NCI-H2107 (cell line): ENCODE results near the gene SRSF6.
"Not testable (repeated sequence)": the region's sequence is repeated elsewhere in the genome, so short reads cannot be mapped to it uniquely, and the experiment has no call there.

Experiments
- DNase-seq: peaks from one replicate; lab custom pipeline; 2025; lab: John Stamatoyannopoulos, UW

The SRSF6 gene

DNA sequence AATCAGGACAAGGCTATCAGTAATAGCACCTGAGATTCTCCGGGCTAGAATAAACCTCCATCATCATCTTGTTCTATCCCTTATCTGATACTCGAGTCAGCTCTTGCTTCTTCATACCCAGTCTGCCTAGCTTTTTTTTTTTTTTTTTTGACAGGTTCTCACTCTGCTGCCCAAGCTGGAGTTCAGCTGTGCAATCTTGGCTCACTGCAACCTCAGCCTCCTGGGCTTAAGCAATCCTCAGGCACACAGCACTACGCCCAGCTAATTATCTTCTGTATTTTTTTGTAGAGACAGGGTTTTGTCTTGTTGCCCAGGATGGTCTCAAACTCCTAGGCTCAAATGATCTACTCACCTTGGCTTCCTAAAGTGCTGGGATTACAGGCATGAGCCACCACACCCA lies 19.5 kb downstream of the SRSF6 start:
- DNase-seq = no peak

DNA sequence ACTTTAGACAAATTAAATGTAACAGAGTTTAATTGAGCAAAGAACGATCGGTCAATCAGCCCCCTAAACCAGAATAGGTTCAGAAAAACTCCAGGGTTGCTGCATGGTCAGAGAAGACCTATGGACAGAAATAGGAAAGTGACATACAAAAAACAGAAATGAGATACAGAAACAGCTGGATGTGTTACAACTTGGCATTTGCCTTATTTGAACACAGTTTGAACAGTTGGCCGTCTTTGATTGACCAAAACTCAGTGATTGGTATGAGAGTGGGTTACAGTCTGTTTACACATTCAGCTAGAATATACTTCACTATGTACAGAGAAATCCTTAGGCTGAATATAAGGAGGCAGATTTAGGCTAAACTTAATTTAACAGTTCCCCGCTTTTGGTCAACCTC lies 19.9 kb downstream of the SRSF6 start:
- no peak for DNase-seq

DNA sequence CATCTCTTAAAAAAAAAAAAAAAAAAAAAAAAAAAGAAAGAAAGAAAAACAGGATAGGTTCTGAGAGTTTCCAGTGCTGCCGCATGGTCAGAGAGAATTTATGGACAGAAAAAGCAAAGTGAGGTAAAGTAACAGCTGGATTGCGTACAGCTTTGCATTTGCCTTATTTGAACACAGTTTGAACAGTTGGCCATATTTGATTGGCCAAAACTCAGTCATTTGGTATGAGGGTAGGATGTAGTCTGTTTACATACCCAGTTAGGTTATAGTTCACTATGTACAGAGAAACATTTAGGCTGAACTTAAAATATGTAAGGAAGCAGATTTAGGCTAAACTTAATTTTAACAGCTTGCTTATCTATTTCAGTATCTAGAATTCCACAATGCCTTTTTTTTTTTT lies 32.3 kb downstream of the SRSF6 start:
- no peak for DNase-seq

DNA sequence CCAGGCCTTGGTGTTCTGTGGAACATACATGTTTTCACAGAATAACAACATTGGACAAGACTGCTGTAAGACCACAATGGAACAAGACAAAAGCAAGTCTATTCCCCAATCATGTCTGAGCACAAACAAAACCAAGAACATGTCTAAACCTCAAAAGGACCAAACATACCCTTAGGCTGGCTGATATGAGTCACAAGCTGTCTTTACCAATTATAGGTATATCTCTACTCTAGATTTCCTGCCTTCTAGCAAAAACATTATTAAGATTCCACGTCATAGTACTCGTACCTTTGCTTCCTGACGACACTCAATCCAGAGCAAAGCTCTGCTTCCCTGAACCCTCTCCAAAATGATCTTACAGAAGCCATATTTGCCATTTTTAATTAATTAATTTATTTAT lies 34.4 kb downstream of the SRSF6 start:
- no peak for DNase-seq

DNA sequence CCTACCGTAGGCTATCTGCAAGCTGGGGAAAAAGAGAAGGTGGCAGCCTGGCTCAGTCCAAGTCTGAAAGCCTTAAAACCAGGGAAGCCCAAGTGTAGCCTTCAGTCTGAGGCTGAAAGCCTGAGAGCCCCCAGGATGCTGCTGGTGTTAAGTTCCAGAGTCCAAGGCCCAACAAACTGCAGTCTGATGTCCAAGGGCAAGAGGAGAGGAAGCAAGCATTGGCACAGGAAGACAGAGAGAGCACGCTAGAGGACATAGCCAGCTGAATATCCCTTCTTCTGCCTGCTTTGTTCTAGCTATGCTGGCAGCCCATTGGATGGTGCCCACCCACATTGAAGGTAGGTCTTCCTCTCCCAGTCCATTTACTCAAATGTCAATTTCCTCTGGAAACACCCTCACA lies 37.7 kb downstream of the SRSF6 start:
- no peak for DNase-seq

DNA sequence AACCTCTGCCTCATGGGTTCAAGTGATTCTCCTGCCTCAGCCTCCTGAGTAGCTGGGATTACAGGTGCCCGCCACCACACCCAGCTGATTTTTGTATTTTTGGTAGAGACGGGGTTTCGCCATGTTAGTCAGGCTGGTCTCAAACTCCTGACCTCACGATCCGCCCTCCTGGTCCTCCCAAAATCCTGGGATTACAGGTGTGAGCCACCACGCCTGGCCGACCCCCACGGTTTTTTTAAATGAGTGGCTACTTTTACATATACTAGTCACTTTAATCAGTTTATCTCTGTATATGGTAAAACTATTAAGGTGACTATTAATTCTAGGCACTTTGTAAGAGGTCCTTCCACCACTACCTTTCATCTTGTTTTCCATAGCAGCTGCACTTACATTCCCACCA lies 44.3 kb downstream of the SRSF6 start:
- not testable (repeated sequence) for DNase-seq

DNA sequence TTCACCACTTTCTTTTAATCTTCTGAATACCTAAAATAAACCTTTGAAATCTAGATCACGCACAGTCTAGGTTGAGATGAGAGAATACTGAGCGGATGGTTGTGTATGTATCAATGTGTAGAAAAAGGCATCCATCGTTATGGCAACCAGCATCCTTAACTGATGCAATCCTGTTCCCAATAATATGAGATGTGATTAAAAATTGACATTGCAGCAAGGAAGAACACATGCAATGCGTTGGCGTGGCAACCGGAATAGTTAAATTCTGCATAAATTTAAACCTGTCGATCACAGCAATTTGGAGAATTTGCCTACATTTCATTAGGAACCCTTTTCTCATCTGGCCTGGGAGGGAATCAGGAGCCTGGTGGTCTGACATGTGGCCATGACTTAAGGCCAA lies 48.5 kb downstream of the SRSF6 start:
- DNase-seq = no peak

DNA sequence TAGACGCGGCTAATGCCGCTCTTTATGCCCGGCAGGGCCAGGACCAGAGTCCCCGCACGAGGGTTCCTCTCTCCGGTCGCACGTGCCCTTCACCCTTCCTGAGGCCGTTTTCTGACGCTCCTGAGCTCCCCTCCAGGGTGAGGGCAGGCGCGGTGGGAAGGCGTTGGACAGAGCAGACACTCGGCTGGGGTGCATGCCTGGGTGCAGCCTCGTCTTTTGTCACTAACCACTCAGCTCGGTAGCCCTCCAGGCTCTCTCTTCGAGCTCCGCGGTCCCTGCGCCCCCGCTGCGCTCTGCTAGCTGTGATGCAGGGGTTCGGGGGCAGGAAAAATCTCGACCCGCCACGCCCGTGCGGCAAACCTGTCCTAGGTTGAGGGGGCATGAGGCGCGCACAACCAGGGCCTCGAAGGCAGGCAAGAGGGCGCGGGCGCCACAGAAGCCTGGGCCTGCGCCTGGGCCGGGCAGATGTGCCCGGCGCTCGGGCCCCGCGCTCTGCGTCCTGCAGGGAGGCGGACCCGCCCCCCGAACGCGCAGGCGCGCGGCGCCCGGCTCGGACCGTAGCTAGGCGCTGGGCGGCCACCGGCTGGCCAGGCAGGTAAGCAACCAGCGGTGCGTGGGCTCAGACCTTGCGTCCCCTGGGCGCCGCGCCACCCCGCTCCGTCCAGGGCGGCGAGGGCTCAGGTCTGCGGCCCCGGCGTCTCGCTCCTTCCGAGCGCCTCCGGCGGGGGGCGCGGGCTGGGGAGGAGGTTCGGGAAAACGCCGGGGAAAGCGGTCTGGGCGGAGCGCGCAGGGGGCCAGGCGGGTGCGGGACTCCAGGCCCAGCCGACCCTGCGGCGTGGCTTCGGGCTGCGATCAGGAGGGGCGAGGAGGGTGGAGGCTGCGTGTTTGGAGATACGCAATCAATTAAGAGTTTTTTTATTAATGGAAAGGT lies 49.7 kb downstream of the SRSF6 start, which contains the start of gene L3MBTL1:
TSS of gene L3MBTL1 (plus strand) at position 548 of the 931 bp plus-strand sequence. CDS start 5,807 bp downstream, outside the sequence.
- DNase-seq = no peak

DNA sequence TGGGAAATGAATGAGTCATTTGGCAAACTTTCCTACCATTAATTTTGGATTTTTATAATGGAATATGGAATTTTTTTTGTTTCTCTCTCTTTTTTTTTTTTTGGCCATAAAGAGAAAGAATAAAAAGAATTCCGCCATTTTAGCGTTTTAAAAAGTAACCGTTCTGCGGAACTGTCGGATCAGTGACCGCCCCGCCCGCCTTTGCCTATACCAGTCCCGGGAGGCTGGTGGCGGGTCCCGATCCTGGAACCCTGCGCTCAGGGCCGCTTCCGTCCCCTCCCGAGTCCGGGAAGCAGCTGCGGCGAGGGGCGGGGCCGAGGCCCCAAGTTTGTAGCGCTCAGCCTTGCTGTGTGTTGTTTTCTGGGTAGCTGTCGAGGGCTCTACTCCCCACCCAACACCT lies 50.4 kb downstream of the SRSF6 start:
- DNase-seq = no peak

DNA sequence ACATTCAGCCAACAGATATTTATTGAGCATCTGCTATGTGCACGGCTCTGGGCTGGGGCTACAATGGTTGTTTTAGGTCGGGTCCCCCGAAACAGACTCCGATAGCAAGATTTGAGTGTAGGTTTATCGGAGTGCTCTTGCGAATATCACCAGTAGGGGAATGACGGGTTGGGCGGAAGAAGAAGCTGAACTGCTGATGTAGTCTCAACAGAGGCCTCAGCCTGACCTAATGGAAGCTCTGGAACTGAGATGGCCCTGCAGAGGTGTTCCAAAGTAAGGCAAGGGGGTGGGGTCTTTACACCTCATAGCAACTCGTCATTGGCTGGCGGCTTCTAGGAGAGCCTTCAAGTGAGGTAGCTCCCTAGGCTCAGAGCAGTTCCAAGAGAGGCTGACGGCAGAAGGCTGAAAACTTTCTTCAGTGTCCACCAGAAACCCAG lies 50.9 kb downstream of the SRSF6 start:
- no peak for DNase-seq

DNA sequence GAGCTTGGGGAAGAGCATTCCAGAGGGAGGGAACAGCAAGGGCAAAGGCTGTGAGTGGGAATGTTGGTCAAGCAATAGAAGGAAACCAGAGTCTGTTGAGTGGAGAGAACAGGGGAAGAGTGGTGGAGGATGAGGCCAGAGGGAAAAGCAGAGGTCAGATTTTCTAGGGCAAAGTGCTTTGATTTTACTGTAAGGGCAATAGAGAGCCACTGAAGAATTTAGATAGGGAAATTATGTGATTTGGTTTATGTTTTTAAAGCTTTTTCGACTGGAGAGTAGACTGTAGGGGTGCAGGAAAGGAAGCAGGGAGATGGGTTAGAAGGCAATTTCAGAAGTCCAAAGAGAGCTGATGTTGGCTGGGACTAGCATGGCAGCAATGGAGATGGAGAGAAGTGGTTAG lies 54.2 kb downstream of the SRSF6 start:
- no peak for DNase-seq

DNA sequence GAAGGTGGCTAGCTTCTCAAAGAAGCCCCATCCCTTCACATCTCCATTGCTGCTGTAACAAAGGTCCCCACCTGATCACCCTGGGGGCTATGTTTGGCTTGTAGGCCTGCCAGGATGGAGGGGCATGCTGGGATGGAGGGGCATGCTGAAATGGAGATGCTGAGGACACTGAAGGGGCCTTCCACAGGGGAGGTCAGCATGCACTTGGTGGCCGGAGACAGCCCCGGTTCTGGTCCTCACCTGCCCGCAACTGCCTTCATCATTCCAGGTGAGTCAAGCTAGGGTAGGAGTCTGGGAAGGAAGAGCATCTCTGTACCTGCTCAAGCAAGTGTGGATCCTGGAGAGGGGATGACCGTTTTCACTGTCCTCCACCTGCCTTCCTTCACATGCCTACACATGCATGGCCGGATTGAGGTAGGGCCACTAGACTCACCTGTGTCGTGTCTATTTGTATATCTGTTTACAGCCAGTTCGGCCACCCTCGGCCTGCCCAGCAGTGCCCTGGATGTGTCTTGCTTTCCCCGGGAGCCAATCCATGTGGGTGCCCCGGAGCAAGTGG lies 55.8 kb downstream of the SRSF6 start:
- DNase-seq = no peak
